Astrocyte (in vitro differentiated cells and primary cell): Measurements from ENCODE around the gene TMEM273. TPM values are rescaled to one million over a fixed set of nuclear protein-coding genes. Genes with fewer than 3 reads are reported as not detected.

ENCODE experiments used
- DNase-seq: peaks from one replicate; pipeline ENCODE4 v3.0.0-alpha.2; 2010; ENCODE audit warnings: low read depth
- FAIRE-seq: peaks from 2 replicates; lab custom pipeline; 2011; peaks lifted over from hg19 to GRCh38; lab: Jason Lieb, UNC
- H2AFZ ChIP-seq: 2 replicates; pipeline ENCODE4 v1.6.0; 2012; ENCODE audit warnings: low read depth, low read length, inconsistent platforms
- H3K27ac ChIP-seq: 2 replicates; pipeline ENCODE4 v1.5.1; 2011; ENCODE audit warnings: low read depth, low read length, inconsistent platforms
- H3K27me3 ChIP-seq: 2 replicates; pipeline ENCODE4 v1.6.0; 2011; ENCODE audit warnings: low read length, inconsistent platforms; ENCODE audit not compliant: insufficient read depth
- H3K36me3 ChIP-seq: 2 replicates; pipeline ENCODE4 v1.5.1; 2011; ENCODE audit warnings: low read length, inconsistent platforms; ENCODE audit not compliant: insufficient read depth
- H3K4me1 ChIP-seq: 2 replicates; pipeline ENCODE4 v1.5.1; 2011; ENCODE audit warnings: low read length, inconsistent platforms; ENCODE audit not compliant: insufficient read depth
- H3K4me2 ChIP-seq: 2 replicates; pipeline ENCODE4 v1.6.0; 2012; ENCODE audit warnings: low read length, inconsistent platforms
- H3K4me3 ChIP-seq: 2 replicates; pipeline ENCODE4 v1.5.1; 2011; ENCODE audit warnings: low read depth, mild to moderate bottlenecking, low read length, inconsistent platforms; ENCODE audit not compliant: insufficient read depth
- H3K79me2 ChIP-seq: 2 replicates; pipeline ENCODE4 v1.6.0; 2012; ENCODE audit warnings: mild to moderate bottlenecking, low read length, inconsistent platforms; ENCODE audit not compliant: insufficient read depth
- H3K9ac ChIP-seq: 2 replicates; pipeline ENCODE4 v1.6.0; 2012; ENCODE audit warnings: mild to moderate bottlenecking, low read length, inconsistent platforms
- H3K9me3 ChIP-seq: 2 replicates; pipeline ENCODE4 v1.5.1; 2012; ENCODE audit warnings: low read depth, mild to moderate bottlenecking, low read length, inconsistent platforms; ENCODE audit not compliant: insufficient read depth
- H4K20me1 ChIP-seq: 2 replicates; pipeline ENCODE4 v1.6.0; 2012; ENCODE audit warnings: low read length, inconsistent platforms; ENCODE audit not compliant: insufficient read depth
- H3K27ac Mint-ChIP-seq: one replicate; pipeline ENCODE4 v1.8.0; 2021; ENCODE audit warnings: mild to moderate bottlenecking, mixed read lengths; ENCODE audit not compliant: unreplicated experiment
- H3K27me3 Mint-ChIP-seq: one replicate; pipeline ENCODE4 v1.8.0; 2021; ENCODE audit warnings: low read depth, mixed read lengths; ENCODE audit not compliant: unreplicated experiment
- H3K36me3 Mint-ChIP-seq: one replicate; pipeline ENCODE4 v1.8.0; 2021; ENCODE audit warnings: low read depth, mixed read lengths; ENCODE audit not compliant: unreplicated experiment
- H3K4me1 Mint-ChIP-seq: one replicate; pipeline ENCODE4 v1.8.0; 2021; ENCODE audit warnings: low read depth, mixed read lengths; ENCODE audit not compliant: unreplicated experiment
- H3K4me3 Mint-ChIP-seq: one replicate; pipeline ENCODE4 v1.8.0; 2021; ENCODE audit warnings: mild to moderate bottlenecking, moderate library complexity, mixed read lengths; ENCODE audit not compliant: unreplicated experiment
- H3K9me3 Mint-ChIP-seq: one replicate; pipeline ENCODE4 v1.8.0; 2021; ENCODE audit warnings: mild to moderate bottlenecking, mixed read lengths; ENCODE audit not compliant: unreplicated experiment
- EZH2 ChIP-seq: IDR thresholded peaks from 2 replicates; pipeline ENCODE4 v1.6.1; 2012; ENCODE audit warnings: mild to moderate bottlenecking, low read length, inconsistent platforms; ENCODE audit not compliant: insufficient read depth
- total RNA-seq: library from RNA; stranded (reverse); gene quantifications from 2 replicates; pipeline ENCODE4 v1.2.1, GENCODE V29; 2021
- TF ChIP-seq, protein P1 (sequence below): IDR thresholded peaks from 2 replicates; pipeline ENCODE4 v1.5.1; 2011; ENCODE audit warnings: low read depth, mild to moderate bottlenecking, inconsistent platforms, low read length, moderate library complexity; ENCODE audit not compliant: insufficient read depth

Gene TMEM273
- total RNA-seq, 1 donor from 2014 or later, result not detected

DNA sequence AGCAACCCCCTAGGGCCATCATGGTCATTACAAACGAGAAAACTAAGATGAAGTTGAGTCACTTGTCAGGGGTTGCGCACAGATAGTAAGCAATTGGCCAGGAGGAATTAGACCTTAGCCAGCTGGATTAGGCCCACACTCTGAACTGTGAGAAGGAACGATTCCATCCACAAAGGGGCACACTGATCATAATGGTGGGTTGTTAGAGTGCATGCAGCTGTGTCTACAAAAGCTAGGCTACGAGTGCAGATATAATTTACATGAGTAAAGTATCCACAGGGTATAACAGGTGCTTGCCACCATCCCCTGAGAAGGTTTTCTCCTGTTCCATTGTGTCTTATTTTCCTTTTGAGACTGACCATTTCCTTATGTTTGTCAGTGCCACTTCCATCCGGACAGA is 37.8 kb downstream of the TMEM273 start:
- FAIRE-seq, result no peak
- H3K27me3 Mint-ChIP-seq, result peaks cover 21% of the 10 kb centered on the region

DNA sequence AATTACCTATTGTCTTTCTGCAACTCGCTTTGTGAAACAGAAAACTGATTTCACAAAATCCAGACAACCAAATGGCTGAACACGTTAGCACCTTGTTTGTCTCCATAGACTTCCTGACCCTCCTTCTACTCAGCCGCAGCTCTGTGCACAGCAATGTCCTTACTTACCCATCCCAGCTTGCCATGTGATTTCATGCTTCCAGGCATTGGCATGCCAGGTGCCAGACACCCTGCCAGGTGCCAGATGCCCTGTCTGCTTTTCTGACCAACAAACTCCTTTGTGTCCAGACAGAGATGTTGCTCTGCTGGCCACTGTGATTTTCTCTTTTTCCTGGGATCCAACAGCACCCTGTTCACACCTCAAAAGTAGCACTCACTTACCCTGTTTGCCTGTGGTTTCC is 38.3 kb downstream of the TMEM273 start:
- Histone ChIP-seq H2AFZ (no peak overlapping the region), H3K9me3 (peaks cover 2% of the 10 kb centered on the region), H3K27ac (no peak overlapping the region), H3K27me3 (peaks cover 6% of the 10 kb centered on the region), H3K4me1 (no peaks in the 10 kb centered on the region), H3K79me2 (no peaks in the 10 kb centered on the region), H4K20me1 (no peaks in the 10 kb centered on the region), H3K4me3 (no peak overlapping the region), H3K4me2 (no peak overlapping the region), H3K9ac (no peak overlapping the region), H3K36me3 (no peaks in the 10 kb centered on the region)
- FAIRE-seq (no peak), DNase-seq (no peak)
- Mint-ChIP-seq H3K4me1 (peaks cover 15% of the 10 kb centered on the region), H3K27me3 (peaks cover 25% of the 10 kb centered on the region), H3K27ac (no peak overlapping the region), H3K9me3 (peaks cover 7% of the 10 kb centered on the region), H3K36me3 (no peaks in the 10 kb centered on the region), H3K4me3 (no peak overlapping the region)
- no peak for TF ChIP-seq EZH2
- TF ChIP-seq, protein P1, sequence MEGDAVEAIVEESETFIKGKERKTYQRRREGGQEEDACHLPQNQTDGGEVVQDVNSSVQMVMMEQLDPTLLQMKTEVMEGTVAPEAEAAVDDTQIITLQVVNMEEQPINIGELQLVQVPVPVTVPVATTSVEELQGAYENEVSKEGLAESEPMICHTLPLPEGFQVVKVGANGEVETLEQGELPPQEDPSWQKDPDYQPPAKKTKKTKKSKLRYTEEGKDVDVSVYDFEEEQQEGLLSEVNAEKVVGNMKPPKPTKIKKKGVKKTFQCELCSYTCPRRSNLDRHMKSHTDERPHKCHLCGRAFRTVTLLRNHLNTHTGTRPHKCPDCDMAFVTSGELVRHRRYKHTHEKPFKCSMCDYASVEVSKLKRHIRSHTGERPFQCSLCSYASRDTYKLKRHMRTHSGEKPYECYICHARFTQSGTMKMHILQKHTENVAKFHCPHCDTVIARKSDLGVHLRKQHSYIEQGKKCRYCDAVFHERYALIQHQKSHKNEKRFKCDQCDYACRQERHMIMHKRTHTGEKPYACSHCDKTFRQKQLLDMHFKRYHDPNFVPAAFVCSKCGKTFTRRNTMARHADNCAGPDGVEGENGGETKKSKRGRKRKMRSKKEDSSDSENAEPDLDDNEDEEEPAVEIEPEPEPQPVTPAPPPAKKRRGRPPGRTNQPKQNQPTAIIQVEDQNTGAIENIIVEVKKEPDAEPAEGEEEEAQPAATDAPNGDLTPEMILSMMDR, result no peak

More for the DNA sequence above, 37.8 kb downstream of the TMEM273 start:
- no peak for DNase-seq
- H3K27ac Mint-ChIP-seq, result no peak overlapping the region
- H3K4me1 ChIP-seq, result no peaks in the 10 kb centered on the region
- H2AFZ ChIP-seq, result no peak overlapping the region
- H3K4me2 ChIP-seq, result no peak overlapping the region
- H3K36me3 Mint-ChIP-seq, result no peaks in the 10 kb centered on the region
- H3K9me3 ChIP-seq, result peaks cover 2% of the 10 kb centered on the region
- H3K4me3 Mint-ChIP-seq, result no peak overlapping the region
- H3K4me1 Mint-ChIP-seq, result peaks cover 15% of the 10 kb centered on the region
- H3K27ac ChIP-seq, result no peak overlapping the region
- H3K27me3 ChIP-seq, result peaks cover 6% of the 10 kb centered on the region
- TF ChIP-seq EZH2, result no peak
- TF ChIP-seq, protein P1, result no peak
- no peak overlapping the region for H3K4me3 ChIP-seq
- H4K20me1 ChIP-seq, result no peaks in the 10 kb centered on the region
- no peaks in the 10 kb centered on the region for H3K36me3 ChIP-seq
- no peak overlapping the region for H3K9ac ChIP-seq
- no peaks in the 10 kb centered on the region for H3K79me2 ChIP-seq
- peaks cover 7% of the 10 kb centered on the region for H3K9me3 Mint-ChIP-seq

DNA sequence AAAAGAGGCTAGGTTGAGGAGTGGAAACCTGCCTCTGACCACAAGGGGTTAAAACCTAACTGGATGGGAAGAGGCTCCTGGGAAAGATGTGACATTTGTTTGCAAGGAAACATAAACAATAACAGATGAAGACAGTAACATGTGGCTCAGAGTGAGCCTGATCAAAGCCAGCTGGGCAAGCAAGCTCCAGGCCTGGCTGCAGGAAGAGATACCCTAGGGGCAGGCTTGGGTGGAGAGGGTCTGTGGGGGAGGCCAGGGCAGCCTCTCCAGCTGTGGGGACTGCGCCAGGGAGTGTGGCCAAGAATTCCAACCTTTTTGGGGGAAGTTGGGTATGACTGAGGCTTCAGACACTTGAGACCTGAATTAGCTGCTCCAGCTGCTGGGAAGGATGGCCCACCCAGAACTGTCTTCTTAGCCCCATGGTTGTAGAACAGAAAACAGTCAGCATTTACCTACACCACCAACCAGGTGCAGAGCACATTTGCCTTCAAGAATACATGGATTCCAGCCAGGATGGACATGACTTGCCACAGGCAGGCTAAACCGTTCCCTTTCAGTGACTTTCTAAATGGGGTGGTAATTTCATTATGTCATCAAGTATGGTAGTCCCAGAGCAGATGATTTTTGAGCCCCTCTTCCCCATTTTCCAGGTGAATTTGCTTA is 44.0 kb downstream of the TMEM273 start:
- Mint-ChIP-seq H3K4me3 (no peak overlapping the region), H3K27me3 (peaks cover 18% of the 10 kb centered on the region), H3K27ac (no peak overlapping the region), H3K36me3 (no peaks in the 10 kb centered on the region), H3K4me1 (peaks cover 11% of the 10 kb centered on the region), H3K9me3 (peaks cover 7% of the 10 kb centered on the region)
- Histone ChIP-seq H2AFZ (no peak overlapping the region), H3K9ac (no peak overlapping the region), H3K9me3 (peaks cover 2% of the 10 kb centered on the region), H3K79me2 (no peaks in the 10 kb centered on the region), H3K4me3 (no peak overlapping the region), H3K36me3 (no peaks in the 10 kb centered on the region), H3K27me3 (peaks cover 2% of the 10 kb centered on the region), H3K4me1 (peaks cover 20% of the 10 kb centered on the region), H3K27ac (no peak overlapping the region), H3K4me2 (no peak overlapping the region), H4K20me1 (no peaks in the 10 kb centered on the region)
- FAIRE-seq, result no peak
- TF ChIP-seq, protein P1, result no peak
- TF ChIP-seq EZH2, result no peak
- no peak for DNase-seq
